ENCODE measurements around the gene FOXK1. TPM values are rescaled to one million over a fixed set of nuclear protein-coding genes. Genes with fewer than 3 reads are reported as not detected.
A peak's percentile ranks its signal among the peaks of the same experiment; 100 is the strongest.
"Not testable (repeated sequence)": the region's sequence is repeated elsewhere in the genome, so short reads cannot be mapped to it uniquely, and the experiment has no call there.

FOXK1 gene
- total RNA-seq, 1 experiment from 2014 or later = 50.8 TPM

DNA sequence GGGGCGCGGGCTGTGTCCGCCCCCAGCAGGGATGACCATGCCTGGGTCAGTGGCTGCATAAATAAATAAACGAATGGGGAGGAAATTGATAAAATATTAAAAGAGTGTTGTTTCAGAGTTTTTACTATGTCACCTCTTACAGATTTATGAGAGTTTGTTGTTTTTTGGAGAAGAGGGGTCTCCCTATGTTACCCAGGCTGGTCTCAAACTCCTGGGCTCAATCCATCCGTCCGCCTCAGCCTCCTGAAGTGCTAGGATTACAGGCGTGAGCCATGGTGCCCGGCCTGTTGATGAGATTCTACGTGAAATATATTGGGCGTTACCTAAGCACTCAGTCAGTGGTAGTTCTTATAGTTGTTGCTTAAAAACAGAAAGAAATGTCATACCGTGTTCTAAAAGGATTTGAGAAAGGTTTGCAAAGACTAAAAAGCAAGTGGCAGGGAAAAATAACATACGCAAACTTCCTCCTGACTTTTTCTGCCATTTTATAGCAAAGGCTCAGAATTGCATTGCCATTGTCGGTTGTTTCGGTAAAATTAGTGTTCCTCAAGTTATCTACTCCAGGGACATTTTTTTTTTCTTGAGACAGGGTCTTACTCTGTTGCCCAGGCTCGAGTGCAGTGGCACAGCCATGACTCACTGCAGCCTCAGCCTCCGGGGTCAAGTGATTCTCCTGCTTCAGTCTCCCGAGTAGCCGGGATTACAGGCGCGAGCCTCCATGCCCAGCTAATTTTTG is 39.5 kb upstream of the FOXK1 start:
- H3K36me3 ChIP-seq (ENCODE audit: control insufficient read depth, insufficient read depth, low read length) = no peaks in the 10 kb centered on the region
- Mint-ChIP-seq H3K4me3 (ENCODE audit: unreplicated experiment) (peak overlapping the region; percentile 95), H3K36me3 (ENCODE audit: insufficient read depth, unreplicated experiment) (peaks cover 6% of the 10 kb centered on the region), H3K9me3 (ENCODE audit: unreplicated experiment) (no peaks in the 10 kb centered on the region), H3K27ac (ENCODE audit: unreplicated experiment) (peak overlapping the region; percentile 98), H3K4me1 (ENCODE audit: low read depth, unreplicated experiment) (peaks cover 9% of the 10 kb centered on the region), H3K27me3 (ENCODE audit: insufficient read depth, unreplicated experiment) (no peaks in the 10 kb centered on the region)
- BruUV-seq (replicated peaks) = TSS peak; percentile 93
- CTCF ChIA-PET = interaction anchor here (0.7 to 1.8 kb wide), 3 partner anchors 11 to 44 kb away, joined by 3 to 13 read pairs (median 7); no protein-coding TSS in a partner anchor
- peak overlapping the region; percentile 83 for H3K4me3 ChIP-seq (ENCODE audit: low read depth, low read length)
- DNase-seq = no peak
- intact Hi-C loops (cut with micrococcal nuclease; ENCODE audit: unreplicated experiment) = loop anchor here (1.0 to 5.0 kb wide), 2 partner anchors 9 to 95 kb away; no protein-coding TSS in a partner anchor
- TF ChIP-seq CTCF (IDR thresholded peaks at IDR 0.05; ENCODE audit: insufficient read depth in 1 of 2, low read depth in 1 of 2, low read length in 1 of 2, severe bottlenecking in 1 of 2, unreplicated experiment in 1 of 2) = peak in 1 of 2 experiments; percentile 0
- H3K27me3 ChIP-seq (replicated peaks; ENCODE audit: control insufficient read depth, insufficient read depth, low read length) = no peaks in the 10 kb centered on the region
- no peaks in the 10 kb centered on the region for H3K9me3 ChIP-seq
- POLR2A ChIA-PET = interaction anchor here (1.4 kb wide), 1 partner anchor 11 kb away, joined by 10 read pairs; no protein-coding TSS in a partner anchor
- H3K4me1 ChIP-seq = peaks cover 12% of the 10 kb centered on the region

GRCh38 chr7:4643204-4643471 is 39.0 kb upstream of the FOXK1 start:
- H3K4me3 ChIP-seq (ENCODE audit: low read depth, low read length); H3K9me3 Mint-ChIP-seq (ENCODE audit: unreplicated experiment); H3K36me3 Mint-ChIP-seq (ENCODE audit: insufficient read depth, unreplicated experiment); CTCF ChIA-PET; BruUV-seq (replicated peaks); H3K27ac Mint-ChIP-seq (ENCODE audit: unreplicated experiment); DNase-seq; POLR2A ChIA-PET; H3K27me3 Mint-ChIP-seq (ENCODE audit: insufficient read depth, unreplicated experiment); H3K4me1 Mint-ChIP-seq (ENCODE audit: low read depth, unreplicated experiment); H3K9me3 ChIP-seq; H3K27me3 ChIP-seq (replicated peaks; ENCODE audit: control insufficient read depth, insufficient read depth, low read length); H3K36me3 ChIP-seq (ENCODE audit: control insufficient read depth, insufficient read depth, low read length): not testable (repeated sequence)
- peak overlapping the region; percentile 95 for H3K4me3 Mint-ChIP-seq (ENCODE audit: unreplicated experiment)
- intact Hi-C loops (cut with micrococcal nuclease; ENCODE audit: unreplicated experiment) = loop anchor here (5.0 kb wide), 1 partner anchor 94 kb away; no protein-coding TSS in a partner anchor
- peaks cover 12% of the 10 kb centered on the region for H3K4me1 ChIP-seq

DNA sequence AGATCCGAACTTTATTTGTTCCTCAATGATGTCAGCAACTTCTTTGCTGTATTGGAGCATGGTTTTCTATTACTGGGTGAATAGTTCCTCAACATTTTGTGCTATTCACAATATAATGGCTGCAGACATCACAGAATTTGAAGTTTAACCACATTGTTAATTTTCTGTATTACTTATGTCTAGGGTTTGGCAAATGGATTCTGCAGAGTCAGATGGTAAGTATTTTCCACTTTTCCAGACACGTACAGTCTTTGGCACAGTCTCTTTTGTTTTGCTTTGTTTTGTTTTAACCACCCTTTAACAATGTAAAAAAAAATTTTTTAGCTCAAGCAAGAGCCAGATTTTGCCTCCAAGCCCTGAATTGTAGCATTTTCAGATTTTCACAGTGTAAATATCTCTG is 36.8 kb upstream of the FOXK1 start:
- Histone ChIP-seq H3K27me3 (replicated peaks; ENCODE audit: control insufficient read depth, insufficient read depth, low read length) (no peaks in the 10 kb centered on the region), H3K36me3 (ENCODE audit: control insufficient read depth, insufficient read depth, low read length) (no peaks in the 10 kb centered on the region), H3K9me3 (no peaks in the 10 kb centered on the region), H3K4me1 (no peaks in the 10 kb centered on the region), H3K4me3 (ENCODE audit: low read depth, low read length) (no peak overlapping the region)
- BruUV-seq (replicated peaks) = no TSS peak
- no peak overlapping the region for H3K4me3 Mint-ChIP-seq (ENCODE audit: unreplicated experiment)
- H3K4me1 Mint-ChIP-seq (ENCODE audit: low read depth, unreplicated experiment) = no peaks in the 10 kb centered on the region
- H3K36me3 Mint-ChIP-seq (ENCODE audit: insufficient read depth, unreplicated experiment) = no peaks in the 10 kb centered on the region
- ChIA-PET CTCF (no interaction called here), POLR2A (no interaction called here)
- H3K9me3 Mint-ChIP-seq (ENCODE audit: unreplicated experiment) = no peaks in the 10 kb centered on the region
- H3K27me3 Mint-ChIP-seq (ENCODE audit: insufficient read depth, unreplicated experiment) = no peaks in the 10 kb centered on the region
- TF ChIP-seq CTCF (IDR thresholded peaks at IDR 0.05; ENCODE audit: insufficient read depth in 1 of 2, low read depth in 1 of 2, low read length in 1 of 2, severe bottlenecking in 1 of 2, unreplicated experiment in 1 of 2) = no peak
- intact Hi-C loops (cut with micrococcal nuclease; ENCODE audit: unreplicated experiment) = no loop called here
- no peak overlapping the region for H3K27ac Mint-ChIP-seq (ENCODE audit: unreplicated experiment)
- DNase-seq = no peak

Measured in Caco-2 (cell line).